Measurements from ENCODE around the gene ADGRA3.

The ADGRA3 gene

GRCh38 chr4:22363787-22364186 is 152.1 kb downstream of the ADGRA3 start:
- no peak for DNase-seq (ENCODE audit: low spot score)

GRCh38 chr4:22363036-22363435 is 152.8 kb downstream of the ADGRA3 start:
- DNase-seq (ENCODE audit: low spot score), result no peak

GRCh38 chr4:22356987-22357596 is 158.8 kb downstream of the ADGRA3 start:
- DNase-seq (ENCODE audit: low spot score), result no peak

GRCh38 chr4:22348410-22348809 is 167.5 kb downstream of the ADGRA3 start:
- DNase-seq (ENCODE audit: low spot score), result no peak

- no peak for DNase-seq (ENCODE audit: low spot score)
Observed at GRCh38 chr4:22345678-22346077, 170.2 kb downstream of the ADGRA3 start.

- DNase-seq (ENCODE audit: low spot score), result no peak
Observed at GRCh38 chr4:22345055-22345454, 170.8 kb downstream of the ADGRA3 start.

- DNase-seq (ENCODE audit: low spot score), result no peak
Observed at GRCh38 chr4:22343606-22344005, 172.3 kb downstream of the ADGRA3 start.

- DNase-seq (ENCODE audit: low spot score), result no peak
Observed at GRCh38 chr4:22339491-22339890, 176.4 kb downstream of the ADGRA3 start.

GRCh38 chr4:22338796-22339195 is 177.1 kb downstream of the ADGRA3 start:
- no peak for DNase-seq (ENCODE audit: low spot score)

All from left forelimb (tissue), 1 donor.